HepG2 (cell line): ENCODE results near the gene THRAP3. TPM values are rescaled to one million over a fixed set of nuclear protein-coding genes. Genes with fewer than 3 reads are reported as not detected.

Experiments used
- ATAC-seq: fragments of 200-7000 bp; cut with Tn5 transposase; 3 replicates; pipeline ENCODE4 v1.9.1; 2020; ENCODE audit warnings: mild to moderate bottlenecking, moderate library complexity
- BruUV-seq: library from RNA; stranded (reverse); fragments of 400-500 nt; replicated peaks from 2 replicates; lab custom pipeline; 2021; lab: Mats Ljungman, UMichigan
- CTCF ChIA-PET: fragments of 300-600 bp; formaldehyde crosslinking; extraction: SDS; loops from one replicate; lab custom pipeline; 2021; ENCODE audit warnings: low total read pairs, inconsistent platforms, low intra/inter-chr PET ratio; lab: Yijun Ruan, JAX
- POLR2A ChIA-PET: fragments of 350-600 bp; sonication (Branson Sonifier 250); formaldehyde crosslinking; loops from one replicate; lab custom pipeline; 2020; ENCODE audit warnings: antibody characterized with exemption, inconsistent platforms; lab: Yijun Ruan, JAX
- DNase-seq: peaks from one replicate; pipeline ENCODE4 v3.0.0-alpha.2; 2015; ENCODE audit warnings: low spot score
- FAIRE-seq: peaks from 3 replicates; lab custom pipeline; 2011; peaks lifted over from hg19 to GRCh38; lab: Jason Lieb, UNC
- H2AFZ ChIP-seq: one replicate; pipeline ENCODE4 v1.6.1; 2011; ENCODE audit warnings: low read length, inconsistent platforms
- H3K27ac ChIP-seq: fragments of 300-600 bp; 3 replicates; pipeline ENCODE4 v1.8.0; 2011; ENCODE audit warnings: mixed run types, mild to moderate bottlenecking, mixed read lengths, low read length, inconsistent platforms; ENCODE audit not compliant: insufficient read depth; ENCODE audit errors: extremely low read length
- H3K27me3 ChIP-seq, 2 experiments: fragments of 200-600 bp in 1 of 2; 2 replicates in 1 of 2; 3 replicates in 1 of 2; pipeline versions ENCODE4 v1.6.0 to v1.8.0; 2011; ENCODE audit warnings: low read length in 2 of 2, mild to moderate bottlenecking in 2 of 2, moderate library complexity in 2 of 2, inconsistent platforms in 1 of 2; ENCODE audit not compliant: insufficient read depth in 2 of 2, control insufficient read depth in 1 of 2
- H3K36me3 ChIP-seq, 2 experiments: fragments of 200-600 bp in 1 of 2; replicated peaks in 1 of 2; 2 replicates in 1 of 2; 3 replicates in 1 of 2; pipeline versions ENCODE4 v1.5.1 to v1.8.0; 2011; ENCODE audit warnings: low read length in 2 of 2, inconsistent platforms in 1 of 2; ENCODE audit not compliant: insufficient read depth in 2 of 2, control insufficient read depth in 1 of 2
- H3K4me1 ChIP-seq: 2 replicates; pipeline ENCODE4 v1.5.1; 2012; ENCODE audit warnings: low read length, inconsistent platforms; ENCODE audit not compliant: insufficient read depth
- H3K4me2 ChIP-seq: 2 replicates; pipeline ENCODE4 v1.6.0; 2011; ENCODE audit warnings: low read depth, low read length, inconsistent platforms
- H3K4me3 ChIP-seq, 3 experiments: fragments of 200-600 bp in 1 of 3; sonication (generic), shearing (Covaris generic) in 1 of 3; replicated peaks in 1 of 3; 2 replicates each; pipeline ENCODE4 v1.5.1; 2011 to 2016; ENCODE audit warnings: low read length in 3 of 3, inconsistent platforms in 2 of 3, low read depth in 2 of 3, mild to moderate bottlenecking in 2 of 3, control low read depth in 1 of 3, mixed read lengths in 1 of 3; ENCODE audit not compliant: insufficient read depth in 1 of 3
- H3K79me2 ChIP-seq: one replicate; pipeline ENCODE4 v1.6.1; 2011; ENCODE audit warnings: low read length, inconsistent platforms; ENCODE audit not compliant: insufficient read depth
- H3K9ac ChIP-seq: 2 replicates; pipeline ENCODE4 v1.6.0; 2011; ENCODE audit warnings: mild to moderate bottlenecking, low read depth, low read length, inconsistent platforms; ENCODE audit not compliant: insufficient read depth
- H3K9me3 ChIP-seq: 2 replicates; pipeline ENCODE4 v1.5.1; 2012; ENCODE audit warnings: mild to moderate bottlenecking, low read length
- H4K20me1 ChIP-seq: 2 replicates; pipeline ENCODE4 v1.6.0; 2011; ENCODE audit warnings: inconsistent platforms, mild to moderate bottlenecking, low read length, moderate library complexity; ENCODE audit not compliant: insufficient read depth
- ELF3 ChIP-seq: IDR thresholded peaks from 2 replicates; pipeline ENCODE4 v1.6.1; 2016; ENCODE audit warnings: missing genetic modification reagents, missing compliant biosample characterization
- HNRNPK ChIP-seq: fragments of 200-400 bp; formaldehyde crosslinking; IDR thresholded peaks from 2 replicates; pipeline ENCODE4 v1.6.1; 2018; ENCODE audit warnings: low read length, low read depth, moderate library complexity, mild to moderate bottlenecking; ENCODE audit not compliant: poor library complexity, severe bottlenecking
- SATB2 ChIP-seq: sonication (generic); formaldehyde crosslinking; IDR thresholded peaks from 2 replicates; pipeline ENCODE4 v1.5.0; 2020; ENCODE audit warnings: missing genetic modification reagents
- TEAD2 ChIP-seq: sonication (generic); formaldehyde crosslinking; IDR thresholded peaks from 2 replicates; pipeline ENCODE4 v1.9.0; 2021; ENCODE audit warnings: missing genetic modification reagents
- ZNF660 ChIP-seq: sonication (generic); formaldehyde crosslinking; IDR thresholded peaks from 2 replicates; pipeline ENCODE4 v1.5.1; 2020; ENCODE audit warnings: mild to moderate bottlenecking, low read depth, missing genetic modification reagents, borderline replicate concordance
- WGBS: methylation state at CpG from one replicate; pipeline ENCODE4 v1.1.6; 2017; ENCODE audit warnings: low lambda C conversion rate; 5-methylcytosine and 5-hydroxymethylcytosine counted together
- in situ Hi-C: cut with HindIII; loops from 2 replicates; pipeline ENCODE4 v1.10.0; 2017; ENCODE audit warnings: low pct_unique_long_range_greater_than_20kb; ENCODE audit not compliant: extremely low pct_ligation_motif_present
- intact Hi-C: fragments of 100-400 bp; cut with micrococcal nuclease; formaldehyde crosslinking; loops from one replicate; pipeline ENCODE4 v1.10.0; 2022; ENCODE audit not compliant: unreplicated experiment
- polyA plus RNA-seq, 8 experiments: library from polyadenylated mRNA; depleted of rRNA in 3 of 8; stranded (reverse) in 7 of 8; unstranded in 1 of 8; fragments of >200 nt; fragmentation: Illumina TruSeq in 4 of 8; extraction: Trizol in 4 of 8; gene quantifications; 2 replicates each; pipeline versions ENCODE4 v1.2.1 to v1.2.3, GENCODE V29; 2011 to 2016; ENCODE audit warnings: low read depth in 4 of 8, missing spikeins in 1 of 8, mixed read lengths in 1 of 8; ENCODE audit not compliant: insufficient read depth in 1 of 8
- total RNA-seq, 5 experiments: library from RNA; depleted of rRNA; stranded (reverse); fragments of >200 nt; fragmentation: Illumina TruSeq; extraction: Trizol; gene quantifications; 2 replicates each; pipeline ENCODE4 v1.2.3, GENCODE V29; 2016; ENCODE audit warnings: low read depth in 1 of 5
- TF ChIP-seq, protein P1 (sequence below): sonication (generic); formaldehyde crosslinking; IDR thresholded peaks from 2 replicates; pipeline ENCODE4 v1.4.0; 2020; ENCODE audit warnings: missing genetic modification reagents, borderline replicate concordance

THRAP3 gene
- total and polyA plus RNA-seq, 2 of the 13 experiments (the other 11 are each of a cell fraction or from before 2014, with no cell fraction given), result 45.0 to 92.6 TPM

DNA sequence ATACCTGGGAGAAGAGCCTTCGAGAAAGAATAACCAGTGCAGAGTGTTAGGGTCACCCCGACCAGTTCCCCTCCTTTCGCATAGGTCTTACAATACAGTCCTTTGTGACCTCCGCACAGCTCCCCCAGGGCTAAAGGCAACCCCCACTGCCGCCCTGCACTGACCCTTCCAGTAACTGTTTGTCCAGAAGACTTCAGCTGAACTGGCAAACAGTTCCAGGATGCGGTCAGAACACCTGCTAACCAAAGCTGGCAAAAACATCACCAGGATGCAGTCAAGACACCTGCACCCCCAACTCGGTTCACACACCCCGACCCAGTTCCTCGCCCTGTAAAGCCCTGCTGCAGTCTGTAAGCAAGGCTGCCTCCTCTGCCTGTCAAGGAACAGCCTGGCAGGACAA, 105.6 kb downstream of the THRAP3 start (continued):
- TF ChIP-seq, protein P1, sequence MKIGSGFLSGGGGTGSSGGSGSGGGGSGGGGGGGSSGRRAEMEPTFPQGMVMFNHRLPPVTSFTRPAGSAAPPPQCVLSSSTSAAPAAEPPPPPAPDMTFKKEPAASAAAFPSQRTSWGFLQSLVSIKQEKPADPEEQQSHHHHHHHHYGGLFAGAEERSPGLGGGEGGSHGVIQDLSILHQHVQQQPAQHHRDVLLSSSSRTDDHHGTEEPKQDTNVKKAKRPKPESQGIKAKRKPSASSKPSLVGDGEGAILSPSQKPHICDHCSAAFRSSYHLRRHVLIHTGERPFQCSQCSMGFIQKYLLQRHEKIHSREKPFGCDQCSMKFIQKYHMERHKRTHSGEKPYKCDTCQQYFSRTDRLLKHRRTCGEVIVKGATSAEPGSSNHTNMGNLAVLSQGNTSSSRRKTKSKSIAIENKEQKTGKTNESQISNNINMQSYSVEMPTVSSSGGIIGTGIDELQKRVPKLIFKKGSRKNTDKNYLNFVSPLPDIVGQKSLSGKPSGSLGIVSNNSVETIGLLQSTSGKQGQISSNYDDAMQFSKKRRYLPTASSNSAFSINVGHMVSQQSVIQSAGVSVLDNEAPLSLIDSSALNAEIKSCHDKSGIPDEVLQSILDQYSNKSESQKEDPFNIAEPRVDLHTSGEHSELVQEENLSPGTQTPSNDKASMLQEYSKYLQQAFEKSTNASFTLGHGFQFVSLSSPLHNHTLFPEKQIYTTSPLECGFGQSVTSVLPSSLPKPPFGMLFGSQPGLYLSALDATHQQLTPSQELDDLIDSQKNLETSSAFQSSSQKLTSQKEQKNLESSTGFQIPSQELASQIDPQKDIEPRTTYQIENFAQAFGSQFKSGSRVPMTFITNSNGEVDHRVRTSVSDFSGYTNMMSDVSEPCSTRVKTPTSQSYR, result peak; percentile 32; the same call in 1 of the 2 replicates
- TF ChIP-seq HNRNPK, result no peak

DNA sequence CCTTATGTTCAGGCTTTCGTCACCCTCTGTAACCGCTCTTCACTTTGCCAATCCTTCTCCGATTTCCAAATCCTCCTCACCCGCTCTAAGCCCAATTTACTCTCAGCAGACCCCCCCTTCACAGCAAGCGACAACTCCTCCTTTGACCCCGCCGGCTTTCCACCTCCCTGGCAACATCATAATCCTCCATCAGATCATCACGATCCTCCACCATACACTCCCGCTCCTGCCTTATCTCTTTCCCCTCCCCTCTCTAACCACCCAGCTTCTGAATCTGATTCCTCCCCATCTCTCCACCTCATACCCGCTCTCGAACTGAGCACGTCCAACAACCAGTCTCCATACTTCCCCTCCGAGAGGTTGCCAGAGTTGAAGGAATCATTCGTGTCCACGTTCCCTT, 106.7 kb downstream of the THRAP3 start:
- Histone ChIP-seq H3K4me1 (peaks cover 48% of the 10 kb centered on the region), H3K9ac (no peak overlapping the region), H3K9me3 (no peaks in the 10 kb centered on the region), H3K36me3 (no peaks in the 10 kb centered on the region), H2AFZ (no peak overlapping the region), H3K79me2 (no peaks in the 10 kb centered on the region), H3K27ac (no peak overlapping the region), H3K27me3 (peaks cover 0 to 38% of the 10 kb centered on the region in 2 experiments; a peak in 4 of 5 replicates), H4K20me1 (no peaks in the 10 kb centered on the region), H3K4me2 (no peak overlapping the region), H3K4me3 (no peak overlapping the region)
- FAIRE-seq (no peak), DNase-seq (no peak), ATAC-seq (no peak)
- ChIA-PET POLR2A (interaction anchor here (0.8 kb wide), 1 partner anchor 54 kb away, joined by 4 read pairs; no protein-coding TSS in a partner anchor), CTCF (no interaction called here)
- BruUV-seq, result no TSS peak
- WGBS, result 76% methylated on average over 15 of the region's 15 CpGs
- in situ Hi-C loops, result no loop called here
- TF ChIP-seq TEAD2 (CRISPR knock-in tag), result no peak
- TF ChIP-seq SATB2 (CRISPR knock-in tag), result no peak
- no peak for TF ChIP-seq ELF3 (CRISPR knock-in tag)
- no peak for TF ChIP-seq ZNF660 (CRISPR knock-in tag)
- intact Hi-C loops, result no loop called here
